Panc1 (cell line): ENCODE measurements around the gene MATN1. TPM values are rescaled to one million over a fixed set of nuclear protein-coding genes. Genes with fewer than 3 reads are reported as not detected.

Experiments
- ATAC-seq: fragments of 200-7000 bp; cut with Tn5 transposase; 2 replicates; pipeline ENCODE4 v1.9.1; 2020; ENCODE audit warnings: mild to moderate bottlenecking, moderate library complexity
- BruUV-seq: library from RNA; stranded (reverse); fragments of 400-500 nt; replicated peaks from 2 replicates; lab custom pipeline; 2021; lab: Mats Ljungman, UMichigan
- CTCF ChIA-PET: fragments of 300-600 bp; sonication (Branson Sonifier 250); formaldehyde crosslinking; loops from one replicate; lab custom pipeline; 2022; ENCODE audit warnings: antibody characterized with exemption; lab: Charles Lee
- POLR2A ChIA-PET: fragments of 300-600 bp; sonication (Branson Sonifier 250); formaldehyde crosslinking; loops from one replicate; lab custom pipeline; 2022; ENCODE audit warnings: antibody characterized with exemption; lab: Charles Lee
- DNase-seq: peaks from one replicate; pipeline ENCODE4 v3.0.0-alpha.2; 2010; ENCODE audit warnings: low read depth, low spot score
- H3K27ac ChIP-seq: 2 replicates; pipeline ENCODE4 v1.5.1; 2011; ENCODE audit warnings: mild to moderate bottlenecking, low read length, inconsistent platforms
- H3K27me3 ChIP-seq: fragments of 200-500 bp; sonication (Bioruptor generic); 2 replicates; pipeline ENCODE4 v1.6.0; 2014; ENCODE audit warnings: low read length, inconsistent platforms; ENCODE audit not compliant: control insufficient read depth, insufficient read depth
- H3K36me3 ChIP-seq: fragments of 200-500 bp; sonication (Bioruptor generic); 2 replicates; pipeline ENCODE4 v1.5.1; 2014; ENCODE audit warnings: inconsistent platforms, mild to moderate bottlenecking, low read length, moderate library complexity; ENCODE audit not compliant: control insufficient read depth, insufficient read depth
- H3K4me1 ChIP-seq: 2 replicates; pipeline ENCODE4 v1.5.1; 2011; ENCODE audit warnings: inconsistent platforms, mild to moderate bottlenecking, low read length, moderate library complexity; ENCODE audit not compliant: control insufficient read depth, insufficient read depth
- H3K4me3 ChIP-seq, 2 experiments: 2 replicates each; pipeline ENCODE4 v1.5.1; 2011 to 2012; ENCODE audit warnings: low read depth in 2 of 2, low read length in 2 of 2, mild to moderate bottlenecking in 2 of 2, inconsistent platforms in 1 of 2, moderate library complexity in 1 of 2
- H3K9me3 ChIP-seq: fragments of 200-500 bp; sonication (Bioruptor generic); 2 replicates; pipeline ENCODE4 v1.5.1; 2014; ENCODE audit warnings: low read depth, mild to moderate bottlenecking, inconsistent platforms, low read length, moderate library complexity; ENCODE audit not compliant: control insufficient read depth, insufficient read depth
- POLR2AphosphoS5 ChIP-seq: IDR thresholded peaks from 2 replicates; pipeline ENCODE4 v1.6.1; 2012; ENCODE audit warnings: mild to moderate bottlenecking, low read depth, low read length, moderate library complexity
- SIN3A ChIP-seq: IDR thresholded peaks from 2 replicates; pipeline ENCODE4 v1.6.1; 2012; ENCODE audit warnings: low read depth, mild to moderate bottlenecking, low read length, moderate library complexity, borderline replicate concordance; ENCODE audit not compliant: insufficient read depth
- TCF7L2 ChIP-seq: IDR thresholded peaks from 2 replicates; pipeline ENCODE4 v1.6.1; 2011; ENCODE audit warnings: mild to moderate bottlenecking, low read depth, low read length, inconsistent platforms
- in situ Hi-C: cut with HindIII; loops from 2 replicates; pipeline ENCODE4 v1.10.0; 2016; ENCODE audit warnings: low sequenced_read_pairs, low pct_unique_long_range_greater_than_20kb
- intact Hi-C: fragments of 100-400 bp; cut with micrococcal nuclease; formaldehyde crosslinking; loops from one replicate; pipeline ENCODE4 v1.10.0; 2022; ENCODE audit not compliant: unreplicated experiment
- total RNA-seq: library from RNA; stranded (reverse); gene quantifications from one replicate; pipeline ENCODE4 v1.2.1, GENCODE V29; 2021; ENCODE audit not compliant: unreplicated experiment
- TF ChIP-seq, protein P1 (sequence below), 2 experiments: IDR thresholded peaks; 2 replicates each; pipeline ENCODE4 v1.6.1; 2011 to 2012; ENCODE audit warnings: low read depth in 2 of 2, control low read depth in 1 of 2, low read length in 1 of 2, mild to moderate bottlenecking in 1 of 2, moderate library complexity in 1 of 2; ENCODE audit not compliant: insufficient read depth in 1 of 2
- TF ChIP-seq, protein P2 (sequence below): fragments of 450-650 bp; IDR thresholded peaks from 2 replicates; pipeline ENCODE4 v1.5.1; 2017; ENCODE audit warnings: mild to moderate bottlenecking

Gene MATN1
- total RNA-seq, 1 experiment from 2014 or later = 0.59 TPM

DNA sequence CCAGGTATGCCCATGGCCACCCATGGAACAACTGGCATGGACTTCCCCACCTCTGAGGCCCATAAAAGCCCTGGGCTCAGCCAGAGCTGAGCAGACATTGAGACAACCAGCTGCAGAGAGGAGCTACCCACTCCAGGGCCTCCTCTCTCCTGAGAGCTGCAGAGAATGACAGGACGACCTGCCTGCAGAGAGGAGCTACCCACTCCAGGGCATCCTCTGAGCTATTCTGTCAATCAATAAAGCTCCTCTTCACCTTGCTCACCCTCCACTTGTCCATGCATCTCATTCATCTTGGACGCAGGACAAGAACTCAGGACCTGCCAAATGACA lies 43.4 kb downstream of the MATN1 start:
- Histone ChIP-seq H3K4me3 (no peak overlapping the region), H3K36me3 (no peaks in the 10 kb centered on the region), H3K27me3 (peaks cover 11% of the 10 kb centered on the region; the same call in 1 of the 2 replicates), H3K4me1 (no peaks in the 10 kb centered on the region), H3K27ac (no peak overlapping the region), H3K9me3 (no peaks in the 10 kb centered on the region)
- in situ Hi-C loops (no loop called here), intact Hi-C loops (no loop called here)
- ATAC-seq (no peak), DNase-seq (no peak)
- TF ChIP-seq, protein P1, sequence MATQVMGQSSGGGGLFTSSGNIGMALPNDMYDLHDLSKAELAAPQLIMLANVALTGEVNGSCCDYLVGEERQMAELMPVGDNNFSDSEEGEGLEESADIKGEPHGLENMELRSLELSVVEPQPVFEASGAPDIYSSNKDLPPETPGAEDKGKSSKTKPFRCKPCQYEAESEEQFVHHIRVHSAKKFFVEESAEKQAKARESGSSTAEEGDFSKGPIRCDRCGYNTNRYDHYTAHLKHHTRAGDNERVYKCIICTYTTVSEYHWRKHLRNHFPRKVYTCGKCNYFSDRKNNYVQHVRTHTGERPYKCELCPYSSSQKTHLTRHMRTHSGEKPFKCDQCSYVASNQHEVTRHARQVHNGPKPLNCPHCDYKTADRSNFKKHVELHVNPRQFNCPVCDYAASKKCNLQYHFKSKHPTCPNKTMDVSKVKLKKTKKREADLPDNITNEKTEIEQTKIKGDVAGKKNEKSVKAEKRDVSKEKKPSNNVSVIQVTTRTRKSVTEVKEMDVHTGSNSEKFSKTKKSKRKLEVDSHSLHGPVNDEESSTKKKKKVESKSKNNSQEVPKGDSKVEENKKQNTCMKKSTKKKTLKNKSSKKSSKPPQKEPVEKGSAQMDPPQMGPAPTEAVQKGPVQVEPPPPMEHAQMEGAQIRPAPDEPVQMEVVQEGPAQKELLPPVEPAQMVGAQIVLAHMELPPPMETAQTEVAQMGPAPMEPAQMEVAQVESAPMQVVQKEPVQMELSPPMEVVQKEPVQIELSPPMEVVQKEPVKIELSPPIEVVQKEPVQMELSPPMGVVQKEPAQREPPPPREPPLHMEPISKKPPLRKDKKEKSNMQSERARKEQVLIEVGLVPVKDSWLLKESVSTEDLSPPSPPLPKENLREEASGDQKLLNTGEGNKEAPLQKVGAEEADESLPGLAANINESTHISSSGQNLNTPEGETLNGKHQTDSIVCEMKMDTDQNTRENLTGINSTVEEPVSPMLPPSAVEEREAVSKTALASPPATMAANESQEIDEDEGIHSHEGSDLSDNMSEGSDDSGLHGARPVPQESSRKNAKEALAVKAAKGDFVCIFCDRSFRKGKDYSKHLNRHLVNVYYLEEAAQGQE (IDR thresholded peaks at IDR 0.05; ENCODE audit: insufficient read depth in 1 of 2, low read depth in 2 of 2, low read length in 1 of 2) = no peak
- TF ChIP-seq, protein P2, sequence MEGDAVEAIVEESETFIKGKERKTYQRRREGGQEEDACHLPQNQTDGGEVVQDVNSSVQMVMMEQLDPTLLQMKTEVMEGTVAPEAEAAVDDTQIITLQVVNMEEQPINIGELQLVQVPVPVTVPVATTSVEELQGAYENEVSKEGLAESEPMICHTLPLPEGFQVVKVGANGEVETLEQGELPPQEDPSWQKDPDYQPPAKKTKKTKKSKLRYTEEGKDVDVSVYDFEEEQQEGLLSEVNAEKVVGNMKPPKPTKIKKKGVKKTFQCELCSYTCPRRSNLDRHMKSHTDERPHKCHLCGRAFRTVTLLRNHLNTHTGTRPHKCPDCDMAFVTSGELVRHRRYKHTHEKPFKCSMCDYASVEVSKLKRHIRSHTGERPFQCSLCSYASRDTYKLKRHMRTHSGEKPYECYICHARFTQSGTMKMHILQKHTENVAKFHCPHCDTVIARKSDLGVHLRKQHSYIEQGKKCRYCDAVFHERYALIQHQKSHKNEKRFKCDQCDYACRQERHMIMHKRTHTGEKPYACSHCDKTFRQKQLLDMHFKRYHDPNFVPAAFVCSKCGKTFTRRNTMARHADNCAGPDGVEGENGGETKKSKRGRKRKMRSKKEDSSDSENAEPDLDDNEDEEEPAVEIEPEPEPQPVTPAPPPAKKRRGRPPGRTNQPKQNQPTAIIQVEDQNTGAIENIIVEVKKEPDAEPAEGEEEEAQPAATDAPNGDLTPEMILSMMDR = no peak
- TF ChIP-seq POLR2AphosphoS5 (no peak), TCF7L2 (no peak), SIN3A (no peak)
- BruUV-seq = no TSS peak
- ChIA-PET POLR2A (no interaction called here), CTCF (no interaction called here)

DNA sequence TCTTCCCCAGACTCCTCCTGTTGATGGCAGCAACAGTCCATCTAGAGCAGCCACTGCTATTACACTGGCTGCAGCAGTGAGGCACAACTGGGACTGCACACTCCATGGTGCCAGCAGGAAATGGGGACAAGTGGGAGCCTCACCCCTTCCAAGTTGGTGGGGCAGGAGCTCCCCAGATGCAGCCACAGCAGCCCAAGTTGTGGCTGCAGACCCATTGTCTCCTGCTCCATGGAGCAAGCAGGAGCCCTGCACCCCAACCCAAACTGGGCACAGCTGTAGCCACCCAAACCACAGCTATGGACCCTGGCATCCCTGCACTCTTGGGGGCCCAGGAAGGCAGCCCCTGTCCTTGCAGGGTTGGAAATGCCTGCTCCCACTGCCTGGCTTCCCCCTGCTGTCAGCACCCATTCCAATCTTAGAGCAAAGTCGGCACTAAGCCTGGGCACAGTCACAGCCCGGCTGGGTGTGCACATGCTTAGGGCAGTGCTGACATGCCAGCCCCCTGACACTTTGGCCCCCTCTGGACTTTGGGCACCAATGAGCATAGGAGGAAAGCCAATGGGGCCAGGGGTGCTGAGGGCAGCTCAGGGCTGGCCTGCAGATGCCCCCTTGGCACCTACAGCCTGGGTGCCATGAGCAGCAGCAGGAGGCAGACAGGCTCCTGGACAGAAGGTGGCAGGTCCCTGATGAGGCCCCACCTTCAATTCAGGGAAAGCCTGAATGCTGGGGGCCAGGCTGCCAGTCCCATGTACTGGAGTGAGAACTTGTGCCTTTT lies 44.0 kb downstream of the MATN1 start:
- in situ Hi-C loops = no loop called here

More for the DNA sequence above, 44.0 kb downstream of the MATN1 start:
- ChIA-PET POLR2A (no interaction called here), CTCF (no interaction called here)
- peaks cover 2% of the 10 kb centered on the region; the same call in 1 of the 2 replicates for H3K9me3 ChIP-seq
- ATAC-seq (no peak), DNase-seq (no peak)
- no peaks in the 10 kb centered on the region for H3K36me3 ChIP-seq
- H3K27me3 ChIP-seq = peaks cover 7% of the 10 kb centered on the region; the same call in 1 of the 2 replicates
- H3K27ac ChIP-seq = no peak overlapping the region
- TF ChIP-seq POLR2AphosphoS5 (no peak), TCF7L2 (no peak), SIN3A (no peak)
- TF ChIP-seq, protein P2 = no peak
- TF ChIP-seq, protein P1 (IDR thresholded peaks at IDR 0.05; ENCODE audit: insufficient read depth in 1 of 2, low read depth in 2 of 2, low read length in 1 of 2) = no peak
- no peaks in the 10 kb centered on the region for H3K4me1 ChIP-seq
- intact Hi-C loops = no loop called here
- BruUV-seq = no TSS peak
- no peak overlapping the region for H3K4me3 ChIP-seq
